GM12875 (cell line): Measurements from ENCODE around the gene TSHR.
"Not testable (repeated sequence)": the region's sequence is repeated elsewhere in the genome, so short reads cannot be mapped to it uniquely, and the experiment has no call there.

Experiments
- H3K4me3 ChIP-seq: one replicate; pipeline ENCODE4 v1.5.1; 2011; ENCODE audit warnings: low read depth, low read length, control low read depth
- CTCF ChIP-seq: IDR thresholded peaks from 2 replicates; pipeline ENCODE4 v1.5.1; 2011; ENCODE audit warnings: low read depth, mild to moderate bottlenecking, control low read depth, inconsistent platforms, low read length, moderate library complexity, borderline replicate concordance; ENCODE audit not compliant: insufficient read depth

TSHR gene

GRCh38 chr14:81009346-81009745 is 53.9 kb downstream of the TSHR start:
- no peak for TF ChIP-seq CTCF
- H3K4me3 ChIP-seq, result no peak overlapping the region

DNA sequence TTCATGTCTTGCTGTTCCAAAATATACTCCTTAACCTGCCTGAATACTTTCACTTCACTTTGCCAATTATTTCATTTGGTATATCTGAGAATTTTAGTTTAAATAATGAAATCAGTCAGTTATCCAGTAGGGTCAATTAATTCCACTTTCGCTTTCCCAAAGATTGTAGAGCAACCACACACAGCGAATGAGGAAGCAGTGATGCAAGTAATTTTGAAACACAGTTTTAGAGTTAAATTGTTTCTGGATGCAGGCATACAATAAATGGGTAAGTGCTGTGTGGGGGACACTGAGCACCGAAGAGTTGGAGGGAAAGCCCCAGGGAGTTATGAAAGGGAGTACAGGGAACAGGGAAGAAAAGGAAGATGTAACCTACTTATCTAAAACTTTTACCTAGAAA is 62.8 kb downstream of the TSHR start:
- no peak overlapping the region for H3K4me3 ChIP-seq
- no peak for TF ChIP-seq CTCF

DNA sequence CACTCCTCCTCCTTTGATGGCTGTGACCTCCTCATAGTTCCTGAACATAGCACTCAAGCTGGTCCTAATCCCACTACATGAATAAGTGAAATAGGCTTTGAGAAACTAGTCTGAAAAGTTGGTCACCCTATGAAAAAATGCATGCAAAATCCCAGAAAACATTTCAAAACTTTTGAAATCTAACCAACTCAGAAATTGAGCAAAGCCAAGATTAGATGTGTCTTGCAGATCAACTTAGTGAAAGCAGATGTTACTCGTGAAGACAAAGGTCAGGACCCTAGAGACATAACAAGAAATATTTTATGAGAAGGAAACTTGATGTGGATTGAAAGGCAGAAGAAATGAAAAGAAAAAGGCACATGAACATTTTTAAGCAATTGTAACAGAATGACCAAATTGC is 63.3 kb downstream of the TSHR start:
- H3K4me3 ChIP-seq, result no peak overlapping the region
- TF ChIP-seq CTCF, result no peak

- H3K4me3 ChIP-seq, result not testable (repeated sequence)
Observed at GRCh38 chr14:81019113-81019512, 63.7 kb downstream of the TSHR start.

GRCh38 chr14:81023095-81023710 is 67.8 kb downstream of the TSHR start:
- no peak for TF ChIP-seq CTCF
- no peak overlapping the region for H3K4me3 ChIP-seq

DNA sequence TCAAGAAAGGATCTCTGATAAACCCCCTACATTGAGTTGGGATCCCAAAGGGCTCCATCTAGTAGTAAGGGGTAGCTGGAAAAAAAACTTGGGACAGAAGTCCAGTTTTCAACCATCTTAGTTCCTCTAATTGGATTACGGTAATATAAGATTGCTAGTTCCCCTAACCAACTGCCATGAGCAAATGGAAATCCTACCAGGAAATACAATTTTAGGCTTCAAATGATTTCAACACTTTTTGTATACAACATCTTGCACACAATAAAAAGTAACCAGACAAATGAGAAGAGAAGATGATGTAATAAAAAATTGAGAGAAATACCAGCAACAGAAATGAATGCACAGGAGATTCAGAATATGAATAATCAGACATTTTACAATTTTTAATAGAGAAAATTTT is 73.0 kb downstream of the TSHR start:
- no peak overlapping the region for H3K4me3 ChIP-seq
- no peak for TF ChIP-seq CTCF

DNA sequence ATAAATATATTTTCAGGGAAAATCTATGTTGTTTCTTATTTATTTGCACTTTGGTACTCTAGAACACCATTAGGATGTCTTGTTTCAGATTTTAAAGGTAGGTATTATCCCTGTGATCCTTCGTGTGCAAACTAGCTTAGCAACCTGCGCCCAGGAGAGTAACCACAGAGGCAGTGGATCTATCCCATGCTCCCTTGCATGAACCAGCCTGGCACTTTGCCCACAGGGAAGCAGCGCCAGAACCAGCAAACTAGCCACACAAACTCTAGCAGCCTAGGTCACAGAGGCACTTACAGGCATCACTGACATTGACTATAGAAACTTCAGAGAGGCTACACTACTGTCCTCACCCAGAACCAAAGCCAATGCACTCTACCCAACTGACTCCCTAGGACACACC is 76.1 kb downstream of the TSHR start:
- no peak for TF ChIP-seq CTCF
- H3K4me3 ChIP-seq, result no peak overlapping the region
